HG02943 (cell line): Measurements from ENCODE around the gene UBLCP1.
"Not testable (repeated sequence)": the region's sequence is repeated elsewhere in the genome, so short reads cannot be mapped to it uniquely, and the experiment has no call there.

Experiments used
- ATAC-seq: cut with Tn5 transposase; IDR thresholded peaks from one replicate; pipeline ENCODE4 v1.9.1; 2021; ENCODE audit warnings: mild to moderate bottlenecking, low read depth, moderate library complexity; ENCODE audit not compliant: unreplicated experiment

Gene UBLCP1

GRCh38 chr5:159244890-159245289 is 18.2 kb upstream of the UBLCP1 start:
- no peak for ATAC-seq

DNA sequence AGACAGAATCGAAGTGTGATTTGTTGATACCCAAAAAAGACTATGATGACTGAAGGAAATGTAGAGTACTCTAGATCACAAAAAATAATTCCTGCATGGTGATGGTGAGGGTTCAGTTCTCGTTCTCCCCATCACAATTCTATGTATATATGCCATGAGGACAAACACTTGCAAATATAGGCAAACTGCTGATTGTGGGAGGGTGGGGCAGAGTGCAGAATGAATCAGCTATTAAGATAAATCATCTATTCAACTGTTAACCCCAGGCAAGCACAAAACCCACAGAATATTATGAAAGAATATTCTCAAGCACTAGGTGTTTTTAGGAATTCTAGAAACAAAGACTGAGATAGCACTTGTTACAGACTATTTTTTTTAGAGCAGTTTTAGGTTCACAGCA is 13.9 kb upstream of the UBLCP1 start:
- no peak for ATAC-seq

- ATAC-seq = no peak
These were observed 10.9 kb upstream of the UBLCP1 start for GRCh38 chr5:159252195-159252594.

- ATAC-seq = no peak
These were observed 6.1 kb upstream of the UBLCP1 start for GRCh38 chr5:159257007-159257406.

DNA sequence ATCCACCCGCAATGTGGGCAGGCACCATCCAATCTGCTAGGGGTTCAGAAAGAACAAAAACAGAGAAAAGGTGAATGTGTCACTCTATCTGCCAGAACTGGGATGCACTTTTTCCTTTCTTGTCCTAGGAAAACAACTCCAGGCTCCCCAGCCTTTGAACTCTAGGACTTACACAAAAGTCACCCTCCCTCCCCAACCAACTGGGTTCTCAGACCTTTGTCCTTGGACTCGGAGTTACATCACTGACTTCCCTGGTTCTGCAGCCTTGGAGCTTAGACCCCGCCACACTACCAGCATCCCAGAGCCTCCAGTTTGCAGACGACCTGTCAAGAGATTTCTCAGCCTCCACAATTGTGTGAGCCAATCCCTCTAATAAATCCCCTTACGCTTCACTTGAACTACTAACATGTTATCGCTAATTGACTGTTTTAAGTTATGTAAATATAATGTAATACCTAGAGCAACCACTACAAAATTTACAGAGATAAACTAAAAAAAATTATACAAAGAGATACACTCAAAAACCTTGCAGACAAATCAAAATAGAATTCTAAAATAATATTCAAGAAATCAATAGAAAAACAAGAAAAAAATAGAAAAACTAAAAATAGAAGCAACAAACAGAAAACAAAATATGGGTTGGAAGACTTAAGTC is 5.3 kb upstream of the UBLCP1 start:
- no peak for ATAC-seq

GRCh38 chr5:159258361-159258760 is 4.7 kb upstream of the UBLCP1 start:
- ATAC-seq = no peak

GRCh38 chr5:159260212-159260611 is 2.9 kb upstream of the UBLCP1 start:
- ATAC-seq = not testable (repeated sequence)

DNA sequence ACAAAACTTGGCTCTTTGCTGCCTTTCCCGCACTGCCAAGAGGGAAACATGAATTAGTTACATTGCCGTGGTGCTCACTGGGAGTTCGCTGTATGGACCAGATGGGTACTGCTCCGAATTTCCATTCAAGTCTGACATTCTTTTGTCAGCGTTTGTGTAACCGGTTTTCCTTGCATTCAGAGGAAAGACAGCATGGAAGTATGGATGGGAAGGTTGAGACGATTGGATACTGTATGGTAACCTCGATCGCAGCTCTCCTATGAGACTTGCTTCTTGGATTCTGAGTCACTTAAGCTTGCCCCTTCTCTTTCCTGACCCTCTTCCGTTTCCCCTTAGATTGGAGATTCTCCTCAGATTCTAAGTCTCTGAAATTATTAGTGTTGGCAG is 625 bp upstream of the UBLCP1 start:
- peak; percentile 4 for ATAC-seq

DNA sequence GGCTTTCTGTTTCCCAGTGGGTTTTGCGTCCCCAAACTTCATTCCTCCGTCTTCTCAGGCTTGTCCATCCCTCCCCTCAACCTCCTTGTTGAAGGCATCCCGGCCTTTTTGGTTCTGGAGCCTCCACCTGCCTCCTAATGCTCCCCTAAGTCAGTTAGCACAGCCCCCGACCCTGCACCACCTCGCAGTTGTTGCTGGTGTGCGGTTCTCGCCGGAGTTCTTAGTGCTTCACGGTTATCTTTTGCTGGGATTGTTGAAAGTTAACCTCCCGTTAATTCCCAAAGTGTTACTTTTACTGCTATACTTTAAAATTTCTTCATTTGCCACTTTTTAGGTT is 447 bp downstream of the UBLCP1 start:
- peak; percentile 23 for ATAC-seq

- not testable (repeated sequence) for ATAC-seq
These were observed 3.7 kb downstream of the UBLCP1 start for GRCh38 chr5:159266764-159267163.

GRCh38 chr5:159269723-159270122 is 6.6 kb downstream of the UBLCP1 start:
- no peak for ATAC-seq

DNA sequence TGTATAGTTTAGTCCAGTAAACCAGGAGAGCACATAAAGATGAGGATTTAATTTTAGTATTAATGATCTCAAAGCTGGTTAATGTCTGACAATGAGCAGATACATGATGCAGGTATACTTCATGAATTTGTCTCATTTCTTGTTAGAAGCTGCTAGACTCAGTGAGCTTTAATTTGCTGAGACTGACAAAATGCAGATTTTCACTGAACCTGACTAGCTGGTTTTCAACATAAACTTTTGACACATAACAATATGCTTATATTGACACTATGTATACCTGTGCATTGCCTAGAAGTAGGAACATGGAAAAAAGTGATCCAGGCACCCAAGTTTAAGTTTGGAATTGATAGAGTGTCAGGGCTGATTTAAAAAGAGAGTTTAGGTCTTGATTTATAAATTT is 10.8 kb downstream of the UBLCP1 start:
- no peak for ATAC-seq

DNA sequence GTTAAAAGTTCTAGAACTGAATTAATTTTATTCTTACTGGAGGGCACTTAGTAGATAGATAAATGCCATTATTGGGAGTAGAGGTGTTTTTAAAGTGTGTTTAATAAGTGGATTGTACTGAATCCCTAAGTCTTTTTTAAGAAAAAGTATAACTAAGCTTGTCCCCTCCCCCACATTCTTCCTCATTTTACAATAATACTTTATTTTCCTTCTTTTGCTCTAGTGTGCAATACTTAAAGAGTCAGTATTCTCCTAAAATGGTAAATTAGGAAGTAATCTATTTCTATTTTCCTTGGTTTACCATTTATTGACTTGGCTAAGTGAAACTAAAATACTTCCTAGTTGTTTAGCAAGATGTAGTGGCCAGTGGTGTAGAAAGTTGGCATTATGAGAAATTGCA is 11.6 kb downstream of the UBLCP1 start:
- no peak for ATAC-seq

DNA sequence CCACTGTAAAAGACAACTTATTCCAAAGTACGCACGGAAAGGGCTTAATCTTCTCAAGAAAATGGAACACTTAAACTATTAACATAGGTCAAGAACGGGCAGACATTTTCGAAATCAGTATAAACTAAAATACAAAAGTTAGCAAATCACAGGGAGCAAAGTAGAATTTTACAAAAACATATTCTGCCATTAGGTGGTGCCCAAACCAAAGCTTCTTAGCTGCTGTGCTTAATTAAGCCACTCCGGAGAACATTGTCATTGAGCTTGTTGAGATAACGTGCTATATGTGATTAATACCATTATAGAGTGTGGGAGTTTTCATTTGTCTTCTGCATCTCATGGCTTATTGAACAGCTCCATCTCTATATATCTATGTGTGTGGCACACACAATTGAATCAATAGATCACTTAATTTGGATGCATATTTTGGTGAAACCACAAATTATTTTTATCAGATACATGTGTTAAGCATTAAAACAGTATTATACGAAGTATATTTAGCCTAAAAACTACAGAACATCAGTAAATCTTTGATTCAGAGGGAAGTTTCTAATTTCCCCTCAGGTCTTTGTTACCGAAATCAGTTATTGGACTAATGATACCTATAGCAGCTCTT is 23.4 kb downstream of the UBLCP1 start:
- ATAC-seq = no peak

DNA sequence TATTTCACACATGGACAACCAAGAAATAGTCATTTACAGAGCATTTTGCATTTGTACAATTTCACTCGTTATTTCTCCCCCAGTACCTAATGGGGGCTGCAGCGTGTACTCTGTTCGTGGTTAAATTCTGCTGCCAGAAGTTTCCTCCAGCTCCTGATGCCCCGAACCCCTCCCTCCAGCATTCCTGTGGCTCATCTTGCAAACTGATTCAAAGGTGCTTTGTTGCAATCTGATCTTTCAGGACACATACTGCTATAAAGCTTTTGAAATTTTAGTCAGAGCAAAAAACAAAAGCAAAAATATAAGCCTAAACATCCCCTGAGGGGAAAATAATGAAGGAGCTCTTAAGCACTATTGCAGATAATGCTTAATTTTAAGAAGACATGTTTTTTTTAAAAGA is 27.7 kb downstream of the UBLCP1 start:
- ATAC-seq = no peak

- no peak for ATAC-seq
These were observed 31.8 kb downstream of the UBLCP1 start for GRCh38 chr5:159294921-159295320.

GRCh38 chr5:159297300-159297699 is 34.2 kb downstream of the UBLCP1 start:
- ATAC-seq = not testable (repeated sequence)

GRCh38 chr5:159301466-159301865 is 38.4 kb downstream of the UBLCP1 start:
- ATAC-seq = no peak

GRCh38 chr5:159301929-159302860 is 39.1 kb downstream of the UBLCP1 start:
- not testable (repeated sequence) for ATAC-seq

DNA sequence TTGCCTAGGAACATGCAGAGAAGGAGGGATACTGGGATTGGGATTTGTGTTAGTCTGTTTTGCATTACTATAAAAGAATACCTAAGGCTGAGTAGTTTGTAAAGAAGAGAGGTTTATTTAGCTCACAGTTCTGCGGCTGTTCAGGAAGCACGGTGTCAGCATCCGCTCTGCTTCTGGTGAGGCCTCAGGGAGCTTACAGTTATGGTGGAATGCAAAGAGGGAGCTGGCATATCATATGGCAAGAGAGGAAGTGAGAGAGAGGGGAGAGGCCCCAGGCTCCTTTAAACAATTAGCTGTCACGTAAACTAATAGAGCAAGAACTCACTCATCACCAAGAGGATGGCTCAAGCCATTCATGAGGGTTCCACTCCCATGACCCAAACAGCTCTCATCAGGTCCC is 40.2 kb downstream of the UBLCP1 start:
- ATAC-seq = no peak

DNA sequence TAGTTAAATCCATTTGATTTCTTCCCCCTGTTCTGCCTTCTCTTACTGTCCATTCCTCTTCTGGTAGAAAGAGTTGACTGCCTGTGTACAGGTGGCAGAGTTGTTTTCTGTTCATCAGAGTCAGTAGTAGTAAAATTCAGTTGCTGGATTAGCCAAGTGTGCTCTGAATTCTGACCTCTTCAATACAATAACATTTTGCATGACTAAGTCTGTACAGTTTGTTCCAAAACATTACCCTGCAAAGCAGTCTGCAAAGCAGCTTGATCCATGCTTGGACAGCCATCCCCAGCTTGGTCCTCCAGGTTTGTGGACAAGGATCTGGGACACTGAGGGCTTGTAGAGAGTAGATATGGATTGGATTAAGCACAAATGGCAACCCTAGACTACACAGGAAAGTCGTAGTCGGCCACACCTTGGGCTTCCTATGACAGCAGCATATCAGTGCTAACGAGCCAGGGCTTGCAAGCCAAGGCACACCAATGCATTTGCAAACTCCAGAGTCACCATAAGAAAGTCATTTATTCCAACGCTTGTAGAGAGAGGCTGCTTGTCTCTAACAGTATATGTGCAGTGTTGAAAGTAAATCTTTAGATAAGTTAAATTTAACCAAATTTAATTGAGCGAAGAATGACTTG is 42.0 kb downstream of the UBLCP1 start:
- ATAC-seq = no peak
